Measurements from ENCODE around the gene SSH2. TPM values are rescaled to one million over a fixed set of nuclear protein-coding genes. Genes with fewer than 3 reads are reported as not detected.

SSH2 gene
- total RNA-seq, 4 donors from 2014 or later = 140 to 241 (median 172) TPM

DNA sequence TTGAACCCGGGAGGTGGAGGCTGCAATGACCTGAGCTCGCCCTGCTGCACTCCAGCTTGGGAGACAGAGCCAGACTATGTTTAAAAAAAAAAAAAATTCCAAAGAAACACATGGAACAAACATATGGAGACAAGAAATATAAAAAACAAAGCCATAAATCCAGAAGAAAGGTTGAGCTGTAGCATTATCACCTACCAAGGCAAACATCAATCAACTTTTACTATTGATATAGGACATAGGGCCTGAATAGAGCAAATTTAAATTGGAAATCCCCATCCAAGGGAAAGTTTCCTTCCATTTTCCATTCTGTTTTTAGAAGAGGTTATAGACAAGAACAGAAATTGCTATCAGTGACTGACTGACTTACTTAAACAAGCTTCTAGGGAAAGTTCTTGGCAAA, 56.6 kb downstream of the SSH2 start:
- Histone ChIP-seq H3K27ac (no peak overlapping the region), H3K4me1 (peaks cover 11% of the 10 kb centered on the region in 2 donors), H3K27me3 (no peaks in the 10 kb centered on the region), H3K9me3 (no peaks in the 10 kb centered on the region), H3K36me3 (no peaks in the 10 kb centered on the region), H3K4me3 (no peak overlapping the region)
- in situ Hi-C loops (cut with MboI; ENCODE audit: low sequenced_read_pairs in 4 of 4) = no loop called here
- no peak for ATAC-seq
- intact Hi-C loops (cut with DNase I; ENCODE audit: low total_unique reads) = no loop called here
- TF ChIP-seq, protein P1, sequence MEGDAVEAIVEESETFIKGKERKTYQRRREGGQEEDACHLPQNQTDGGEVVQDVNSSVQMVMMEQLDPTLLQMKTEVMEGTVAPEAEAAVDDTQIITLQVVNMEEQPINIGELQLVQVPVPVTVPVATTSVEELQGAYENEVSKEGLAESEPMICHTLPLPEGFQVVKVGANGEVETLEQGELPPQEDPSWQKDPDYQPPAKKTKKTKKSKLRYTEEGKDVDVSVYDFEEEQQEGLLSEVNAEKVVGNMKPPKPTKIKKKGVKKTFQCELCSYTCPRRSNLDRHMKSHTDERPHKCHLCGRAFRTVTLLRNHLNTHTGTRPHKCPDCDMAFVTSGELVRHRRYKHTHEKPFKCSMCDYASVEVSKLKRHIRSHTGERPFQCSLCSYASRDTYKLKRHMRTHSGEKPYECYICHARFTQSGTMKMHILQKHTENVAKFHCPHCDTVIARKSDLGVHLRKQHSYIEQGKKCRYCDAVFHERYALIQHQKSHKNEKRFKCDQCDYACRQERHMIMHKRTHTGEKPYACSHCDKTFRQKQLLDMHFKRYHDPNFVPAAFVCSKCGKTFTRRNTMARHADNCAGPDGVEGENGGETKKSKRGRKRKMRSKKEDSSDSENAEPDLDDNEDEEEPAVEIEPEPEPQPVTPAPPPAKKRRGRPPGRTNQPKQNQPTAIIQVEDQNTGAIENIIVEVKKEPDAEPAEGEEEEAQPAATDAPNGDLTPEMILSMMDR (IDR thresholded peaks at IDR 0.05 in 4 of 5, conservative IDR thresholded peaks at IDR 0.05 in 1 of 5) = no peak
- TF ChIP-seq POLR2A (IDR thresholded peaks at IDR 0.05) = no peak
- no peak for DNase-seq

DNA sequence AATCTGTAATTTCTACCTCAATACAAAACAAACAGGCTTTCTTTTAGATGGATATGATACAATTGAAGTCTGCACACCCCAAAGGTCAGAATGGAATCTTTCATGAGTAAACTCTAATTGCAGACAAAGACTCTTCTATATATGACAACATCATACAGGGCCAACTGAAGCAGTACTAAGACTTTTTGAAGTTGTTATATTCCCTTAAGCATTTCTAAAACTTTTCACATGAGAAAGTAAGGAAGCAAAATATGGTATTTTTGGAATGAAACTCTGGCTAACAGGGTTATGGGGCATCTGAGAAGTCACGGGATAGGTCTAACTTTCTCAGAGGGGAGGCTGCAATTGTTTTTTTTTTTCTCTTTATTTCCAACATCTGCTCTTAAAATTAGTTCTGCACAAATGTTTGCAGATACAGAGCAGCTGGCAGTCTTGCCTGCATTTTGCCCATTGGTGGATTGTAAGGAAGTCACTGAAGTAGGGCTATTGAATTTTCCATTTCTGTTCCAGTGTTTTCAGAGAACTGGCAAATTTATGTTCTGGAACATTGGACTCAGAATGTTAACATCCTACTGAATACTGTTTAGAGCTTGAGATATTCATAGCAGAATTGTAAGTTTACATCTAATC, 59.1 kb downstream of the SSH2 start:
- ATAC-seq (peak in 1 of 2 donors; percentile 24), DNase-seq (no peak)
- no peaks in the 10 kb centered on the region for H3K9me3 ChIP-seq
- no peaks in the 10 kb centered on the region for H3K36me3 ChIP-seq
- no peak for TF ChIP-seq POLR2A (IDR thresholded peaks at IDR 0.05)
- TF ChIP-seq, protein P1 (IDR thresholded peaks at IDR 0.05 in 4 of 5, conservative IDR thresholded peaks at IDR 0.05 in 1 of 5) = no peak
- H3K4me3 ChIP-seq = no peak overlapping the region
- H3K4me1 ChIP-seq = peaks cover 11 to 26% of the 10 kb centered on the region in 2 donors
- no peak overlapping the region for H3K27ac ChIP-seq
- H3K27me3 ChIP-seq = no peaks in the 10 kb centered on the region
- intact Hi-C loops (cut with DNase I; ENCODE audit: low total_unique reads) = no loop called here
- in situ Hi-C loops (cut with MboI; ENCODE audit: low sequenced_read_pairs in 4 of 4) = no loop called here

DNA sequence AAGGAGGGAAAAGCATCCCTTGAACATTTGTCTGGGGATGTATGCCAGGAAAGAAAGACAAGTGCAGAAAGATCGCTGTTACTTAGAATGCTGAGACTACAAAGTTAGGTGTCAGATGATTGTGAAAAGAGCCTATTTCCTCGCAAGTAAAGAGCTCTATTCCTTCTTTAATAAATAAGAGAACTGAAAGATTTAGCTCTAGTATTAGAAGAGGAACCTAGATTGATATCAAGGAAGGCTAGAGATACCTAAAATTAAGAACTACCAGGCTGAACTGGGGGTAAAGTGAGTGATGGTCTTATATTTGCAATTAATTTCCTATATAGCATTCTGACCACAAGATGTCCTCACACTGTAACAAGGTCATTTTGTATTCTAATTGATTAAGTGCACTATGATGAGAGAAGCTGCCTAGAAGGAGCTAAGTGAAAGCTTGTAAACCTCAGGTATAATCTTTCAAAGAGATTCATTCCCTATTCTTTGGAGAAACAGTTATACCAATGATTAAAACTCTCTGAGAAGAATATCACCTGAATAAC, 62.3 kb downstream of the SSH2 start:
- Histone ChIP-seq H3K4me3 (no peak overlapping the region), H3K27me3 (no peaks in the 10 kb centered on the region), H3K36me3 (no peaks in the 10 kb centered on the region), H3K27ac (no peak overlapping the region), H3K4me1 (peaks cover 8 to 26% of the 10 kb centered on the region in 2 donors), H3K9me3 (no peaks in the 10 kb centered on the region)
- in situ Hi-C loops (cut with MboI; ENCODE audit: low sequenced_read_pairs in 4 of 4) (no loop called here), intact Hi-C loops (cut with DNase I; ENCODE audit: low total_unique reads) (loop anchor here (5.0 kb wide), 1 partner anchor 65 kb away; the partner anchor contains the start of gene SSH2)
- DNase-seq = no peak
- TF ChIP-seq POLR2A (IDR thresholded peaks at IDR 0.05) = no peak
- TF ChIP-seq, protein P1 (IDR thresholded peaks at IDR 0.05 in 4 of 5, conservative IDR thresholded peaks at IDR 0.05 in 1 of 5) = no peak
- no peak for ATAC-seq

DNA sequence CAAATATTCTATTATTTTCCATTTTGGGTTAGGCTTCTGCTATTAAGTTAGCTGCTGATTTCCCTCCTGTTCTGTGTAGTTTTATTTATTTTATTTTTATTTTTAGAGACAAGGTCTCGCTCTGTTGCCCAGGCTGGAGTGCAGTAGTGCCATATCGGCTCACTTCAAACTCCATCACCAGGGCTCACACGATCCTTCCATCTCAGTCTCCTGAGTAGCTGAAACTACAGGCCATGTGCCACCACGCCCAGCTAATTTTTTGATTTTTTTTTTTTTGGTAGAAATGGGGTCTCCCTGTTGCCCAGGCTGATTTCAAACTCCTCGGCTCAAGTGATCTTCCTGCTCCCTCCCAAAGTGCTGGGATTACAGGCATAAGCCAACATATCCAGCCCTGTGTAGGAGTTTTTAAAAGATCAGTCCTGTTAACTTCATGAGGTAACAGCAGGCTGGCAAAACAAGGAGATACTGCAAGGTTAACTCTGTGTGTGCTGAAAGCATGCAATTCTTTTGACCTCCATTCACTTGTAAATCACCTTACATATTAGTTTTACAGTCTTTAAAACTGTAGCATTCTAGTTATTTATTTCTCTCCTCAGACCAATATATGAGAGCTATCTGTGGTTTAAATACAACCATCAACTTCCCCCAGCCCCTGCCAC, 63.2 kb downstream of the SSH2 start:
- no peaks in the 10 kb centered on the region for H3K36me3 ChIP-seq
- H3K4me1 ChIP-seq = peaks cover 8 to 25% of the 10 kb centered on the region in 2 donors
- in situ Hi-C loops (cut with MboI; ENCODE audit: low sequenced_read_pairs in 4 of 4) = no loop called here
- no peaks in the 10 kb centered on the region for H3K27me3 ChIP-seq
- TF ChIP-seq, protein P1 (IDR thresholded peaks at IDR 0.05 in 4 of 5, conservative IDR thresholded peaks at IDR 0.05 in 1 of 5) = no peak
- no peak for TF ChIP-seq POLR2A (IDR thresholded peaks at IDR 0.05)
- no peak for ATAC-seq
- H3K27ac ChIP-seq = no peak overlapping the region
- H3K4me3 ChIP-seq = no peak overlapping the region
- intact Hi-C loops (cut with DNase I; ENCODE audit: low total_unique reads) = loop anchor here (5.0 kb wide), 1 partner anchor 65 kb away; the partner anchor contains the start of gene SSH2
- DNase-seq = no peak
- H3K9me3 ChIP-seq = no peaks in the 10 kb centered on the region
